ENCODE results near the gene ZNF365.
"Not testable (repeated sequence)": the region's sequence is repeated elsewhere in the genome, so short reads cannot be mapped to it uniquely, and the experiment has no call there.

ZNF365 gene

GRCh38 chr10:62377966-62378365 is 3.8 kb downstream of the ZNF365 start:
- DNase-seq (ENCODE audit: low spot score), result no peak

- DNase-seq (ENCODE audit: low spot score), result not testable (repeated sequence)
Observed at GRCh38 chr10:62378877-62379276, 4.7 kb downstream of the ZNF365 start.

GRCh38 chr10:62379394-62379793 is 5.2 kb downstream of the ZNF365 start:
- no peak for DNase-seq (ENCODE audit: low spot score)

DNA sequence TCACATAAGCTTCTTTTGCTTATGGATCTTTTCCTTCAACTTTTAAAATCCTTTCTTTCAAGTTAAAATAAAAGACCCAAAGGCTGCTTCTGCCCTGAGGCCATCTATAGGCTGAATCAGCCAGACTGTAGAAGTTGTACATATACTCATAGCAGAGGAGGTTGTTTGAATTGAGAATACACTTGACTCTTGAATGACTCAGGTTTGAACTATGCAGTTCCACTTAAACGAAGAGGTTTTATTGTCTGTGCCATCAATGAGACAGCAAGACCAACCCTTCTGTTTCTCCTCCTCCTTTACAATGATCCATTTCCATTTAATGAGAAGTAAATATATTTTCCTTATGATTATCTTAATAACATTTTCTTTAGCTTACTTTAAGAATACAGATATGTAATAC is 5.8 kb downstream of the ZNF365 start:
- DNase-seq (ENCODE audit: low spot score), result peak; percentile 40

DNA sequence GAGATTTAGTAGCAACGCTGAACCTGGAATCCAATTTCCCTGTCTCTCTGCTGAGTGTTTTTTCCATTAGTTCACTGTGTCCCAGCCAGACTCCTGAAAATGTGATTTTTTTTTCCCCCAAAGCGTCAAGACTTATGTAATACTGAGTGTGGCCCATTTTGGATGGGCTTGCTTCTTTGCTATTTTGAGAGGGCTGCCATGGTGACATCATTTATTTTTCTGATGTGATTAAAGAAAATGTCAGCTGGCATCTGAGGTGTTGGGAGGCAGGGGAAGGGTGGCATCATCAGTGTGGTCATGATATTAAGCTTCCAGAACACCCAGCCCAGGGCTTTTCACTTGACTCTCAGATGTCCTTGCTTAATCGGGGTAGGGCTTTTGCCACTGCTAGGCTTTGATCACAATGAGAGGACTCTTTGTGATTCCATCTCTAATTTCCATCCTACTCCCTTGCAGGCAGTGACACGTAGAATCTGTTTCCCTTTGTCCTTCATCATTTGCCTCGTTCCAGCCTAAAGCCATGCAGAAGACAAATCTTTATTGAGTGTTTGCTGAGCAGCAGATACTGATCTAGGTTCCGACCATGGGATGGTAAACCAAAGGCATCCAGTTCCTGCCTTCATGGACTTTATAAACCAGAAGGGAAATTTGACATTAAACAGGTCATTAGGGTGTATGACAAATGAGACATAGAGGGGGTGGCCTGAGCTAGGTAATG is 7.4 kb downstream of the ZNF365 start:
- DNase-seq (ENCODE audit: low spot score), result no peak

DNA sequence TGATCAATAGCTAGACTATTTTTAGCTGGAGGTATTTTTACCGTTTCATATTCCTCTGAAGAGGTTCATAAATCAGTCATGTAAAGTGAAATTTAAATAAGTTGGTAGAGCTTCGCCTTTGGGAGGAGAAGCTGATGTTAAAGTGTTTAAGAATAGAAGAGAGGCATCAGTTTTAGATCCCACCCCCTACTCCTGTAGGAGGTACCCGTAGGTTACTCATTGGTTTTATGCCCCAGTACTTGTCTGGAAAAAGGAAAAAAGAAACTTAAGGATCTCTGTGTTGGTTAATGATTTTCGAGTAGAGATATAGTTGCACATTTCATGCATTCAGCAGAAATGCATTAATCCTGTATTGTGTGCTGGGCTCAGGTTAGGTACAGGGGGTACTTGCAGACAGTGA is 8.7 kb downstream of the ZNF365 start:
- DNase-seq (ENCODE audit: low spot score), result no peak

DNA sequence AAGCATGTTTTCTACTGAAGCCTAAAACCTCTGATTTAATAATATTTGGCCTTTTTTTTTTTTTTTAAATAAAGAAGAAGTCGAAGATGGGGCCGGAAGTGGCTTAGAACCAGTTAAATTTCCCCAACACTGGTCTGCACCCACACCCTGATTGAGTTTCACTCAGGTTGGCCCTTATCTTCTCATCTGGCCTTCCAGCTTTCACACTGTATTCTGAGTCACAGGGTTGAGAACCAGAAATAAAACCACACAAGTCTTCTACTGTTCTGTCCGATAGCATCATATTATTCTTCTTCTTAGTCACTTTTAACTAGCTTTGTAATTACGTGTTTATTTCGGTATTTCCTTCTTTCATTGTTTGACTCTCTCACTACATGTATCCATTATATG is 9.9 kb downstream of the ZNF365 start:
- peak; percentile 20 for DNase-seq (ENCODE audit: low spot score)

DNA sequence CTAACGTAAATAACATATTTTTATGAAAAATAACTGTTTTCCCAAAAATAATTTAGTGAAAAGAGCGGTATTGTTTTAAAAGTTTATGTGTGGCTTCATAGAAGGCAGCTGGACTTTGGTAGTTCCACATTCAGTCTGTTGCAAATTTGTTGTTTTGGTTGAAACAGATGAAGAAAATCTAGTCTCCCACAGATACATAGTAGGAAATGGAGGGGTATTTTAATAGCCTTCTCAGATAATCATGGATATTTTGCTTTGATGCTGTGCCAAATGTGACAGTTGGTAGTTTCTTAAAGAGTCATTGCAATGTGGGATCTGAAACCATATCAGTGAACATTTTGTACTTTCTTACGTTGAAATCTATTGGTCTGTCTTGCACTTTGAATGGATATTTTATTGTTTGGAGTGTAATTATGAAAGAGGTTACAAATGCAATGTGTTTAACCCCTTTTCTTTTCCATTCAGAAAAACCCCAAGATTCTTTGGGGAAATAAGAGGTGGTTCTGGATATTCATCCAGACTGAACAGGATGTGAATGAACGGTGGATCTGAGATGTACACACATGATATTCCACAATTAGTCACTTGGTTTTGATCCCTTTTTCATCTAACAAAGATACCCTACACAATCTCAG is 10.4 kb downstream of the ZNF365 start:
- DNase-seq (ENCODE audit: low spot score), result no peak

- DNase-seq (ENCODE audit: low spot score), result no peak
Observed at GRCh38 chr10:62386356-62387320, 12.5 kb downstream of the ZNF365 start.

DNA sequence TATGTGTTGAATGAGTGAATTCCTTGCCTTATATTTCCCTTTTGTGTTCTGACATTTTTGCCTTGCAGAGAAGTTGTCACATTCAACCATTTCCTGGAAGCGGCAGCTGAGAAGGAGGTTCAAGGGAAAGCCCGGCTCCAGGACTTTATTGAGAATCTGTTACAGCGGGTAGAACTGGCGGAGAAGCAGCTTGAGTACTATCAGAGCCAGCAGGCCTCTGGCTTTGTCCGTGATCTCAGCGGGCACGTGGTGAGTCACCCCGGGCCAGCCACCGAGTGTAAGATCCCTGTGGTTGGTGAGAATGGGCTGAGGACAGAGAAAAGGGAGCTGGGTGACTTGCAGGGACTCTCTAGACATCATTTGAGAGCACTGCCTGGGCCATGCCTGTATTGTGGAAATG is 14.2 kb downstream of the ZNF365 start:
- DNase-seq (ENCODE audit: low spot score), result no peak

DNA sequence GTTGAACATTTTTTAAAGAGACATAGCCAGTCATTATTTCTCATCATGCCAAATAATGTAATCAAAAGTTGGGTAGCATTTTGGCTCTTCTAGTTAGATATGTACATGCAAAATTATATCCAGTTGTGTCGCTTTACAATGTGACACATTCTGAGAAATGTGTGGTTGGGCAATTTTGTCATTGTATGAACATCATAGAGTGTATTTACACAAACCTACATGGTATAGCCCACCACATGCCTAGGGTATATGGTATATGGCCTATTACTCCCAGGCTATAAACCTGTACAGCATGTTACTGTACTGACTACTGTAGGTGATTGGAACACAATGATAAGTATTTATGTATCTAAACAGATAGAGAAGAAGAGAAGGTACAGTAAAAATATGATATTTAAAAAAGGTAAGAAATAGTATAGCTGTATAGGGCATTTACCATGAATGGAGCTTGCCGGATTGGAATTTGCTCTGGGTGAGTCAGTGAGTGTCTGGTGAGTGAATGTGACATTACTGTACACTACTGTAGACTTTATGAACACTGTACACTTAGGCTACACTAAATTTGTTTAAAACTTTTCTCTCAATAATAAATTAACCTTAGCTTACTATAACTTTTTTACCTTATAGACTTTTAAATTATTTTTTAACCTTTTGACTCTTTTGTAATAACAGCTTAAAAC is 16.5 kb downstream of the ZNF365 start:
- no peak for DNase-seq (ENCODE audit: low spot score)

DNA sequence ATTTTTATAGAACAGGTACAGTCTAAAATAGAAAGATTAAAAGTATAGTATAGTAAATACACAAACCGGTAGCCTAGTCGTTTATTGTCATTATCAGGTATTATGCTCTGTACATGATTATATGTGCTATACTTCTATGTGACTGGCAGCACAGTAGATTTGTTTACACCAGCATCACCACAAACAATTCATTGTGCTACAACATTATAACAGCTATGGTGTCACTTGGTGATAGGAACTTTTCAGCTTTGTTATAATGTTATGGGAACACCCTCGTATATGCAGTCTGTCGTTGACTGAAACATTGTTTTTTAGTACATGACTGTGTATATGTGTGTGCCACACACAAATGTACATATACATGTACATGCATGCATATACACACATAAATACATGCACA is 19.1 kb downstream of the ZNF365 start:
- no peak for DNase-seq (ENCODE audit: low spot score)

DNA sequence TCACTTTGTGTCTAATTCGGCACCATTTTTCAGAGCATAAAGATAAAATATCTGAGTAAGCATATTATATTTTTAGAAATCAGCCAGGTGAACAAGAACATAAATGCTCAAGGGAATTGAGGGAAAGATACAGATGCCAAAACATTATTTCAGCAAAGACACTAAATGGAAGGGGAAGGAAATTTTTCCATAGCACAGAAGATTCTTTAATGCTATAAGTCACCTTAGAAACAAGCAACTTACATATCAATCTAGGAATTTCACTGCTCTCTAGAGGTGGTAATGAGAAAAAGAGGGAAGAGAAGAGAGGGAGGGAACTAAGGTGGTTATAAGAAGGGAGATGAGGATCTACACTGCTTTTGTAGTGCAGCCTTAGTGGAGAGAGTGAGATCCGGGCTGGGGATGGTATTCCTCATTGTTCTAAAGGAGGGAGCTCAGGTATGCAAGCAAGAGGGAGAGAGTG is 20.4 kb downstream of the ZNF365 start:
- DNase-seq (ENCODE audit: low spot score), result no peak

DNA sequence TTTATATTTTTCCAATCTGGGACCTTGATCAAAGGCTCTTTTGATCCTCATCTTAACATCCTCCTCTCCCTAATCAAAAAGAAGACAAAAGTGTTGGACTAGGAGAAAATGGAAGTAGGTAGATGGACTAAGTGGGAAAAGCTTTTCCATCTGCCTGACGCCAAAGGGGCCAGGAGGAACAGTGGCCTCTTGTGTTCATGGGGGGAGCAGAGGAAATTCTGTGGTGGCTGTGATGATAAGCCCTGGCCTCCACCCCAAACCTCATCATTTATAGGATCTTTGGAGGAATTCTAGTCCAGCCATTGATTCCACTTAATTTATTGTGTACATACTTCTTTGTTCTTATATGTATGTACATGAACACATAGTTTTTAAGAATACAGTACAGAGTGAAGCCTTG is 21.7 kb downstream of the ZNF365 start:
- DNase-seq (ENCODE audit: low spot score), result no peak

DNA sequence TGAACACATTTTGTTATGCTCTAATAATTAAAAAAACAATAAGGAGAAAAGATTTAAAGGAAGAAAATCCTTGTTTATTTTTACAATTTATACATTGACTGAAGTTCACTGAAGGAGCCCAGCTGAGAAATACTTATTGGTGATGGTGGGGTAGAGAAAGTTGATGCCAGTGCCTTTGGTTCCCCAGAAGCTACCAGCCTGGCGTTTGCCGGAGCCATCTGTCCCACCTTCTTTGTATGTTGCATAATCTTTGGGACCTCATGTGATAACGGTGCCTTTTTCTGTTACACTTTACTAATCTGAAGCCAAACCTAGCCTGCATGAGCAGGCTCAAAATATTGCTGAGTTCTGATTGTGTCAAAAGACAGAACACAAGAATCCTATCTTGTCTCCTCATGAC is 22.7 kb downstream of the ZNF365 start:
- DNase-seq (ENCODE audit: low spot score), result no peak

- no peak for DNase-seq (ENCODE audit: low spot score)
Observed at GRCh38 chr10:62399211-62399610, 25.0 kb downstream of the ZNF365 start.

DNA sequence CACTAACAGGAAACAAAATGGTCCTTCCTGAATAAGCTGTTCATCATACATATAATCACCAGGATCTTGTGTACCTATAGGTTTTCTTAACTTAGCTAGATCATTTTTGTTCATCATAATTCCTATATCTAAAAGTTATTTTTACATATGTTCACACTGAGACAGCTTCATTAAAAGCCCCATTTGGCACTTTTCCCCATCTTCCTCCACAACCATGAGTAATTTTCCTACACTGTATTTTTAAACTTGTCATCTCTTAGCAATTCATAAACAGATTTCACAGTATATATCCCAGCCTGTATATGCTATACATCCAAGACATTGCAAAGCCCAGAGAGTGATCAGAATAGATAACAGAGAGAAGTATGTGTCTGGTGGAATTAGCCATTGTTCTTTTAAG is 28.3 kb downstream of the ZNF365 start:
- no peak for DNase-seq (ENCODE audit: low spot score)

- DNase-seq (ENCODE audit: low spot score), result not testable (repeated sequence)
Observed at GRCh38 chr10:62410528-62410927, 36.4 kb downstream of the ZNF365 start.

DNA sequence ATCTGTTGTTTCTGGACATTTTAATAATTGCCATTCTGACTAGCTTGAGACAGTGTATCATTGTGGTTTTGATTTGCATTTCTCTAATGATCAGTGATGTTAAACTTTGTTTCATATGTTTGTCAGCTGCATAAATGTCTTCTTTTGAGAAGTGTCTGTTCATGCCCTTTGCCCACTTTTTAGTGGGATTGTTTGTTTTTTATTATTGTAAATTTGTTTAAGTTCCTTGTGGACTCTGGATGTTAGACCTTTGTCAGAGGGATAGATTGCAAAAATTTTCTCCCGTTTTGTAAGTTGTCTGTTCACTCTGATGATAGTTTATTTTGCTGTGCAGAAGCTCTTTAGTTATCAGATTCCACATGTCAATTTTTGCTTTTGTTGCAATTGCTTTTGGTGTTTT is 36.8 kb downstream of the ZNF365 start:
- DNase-seq (ENCODE audit: low spot score), result not testable (repeated sequence)

DNA sequence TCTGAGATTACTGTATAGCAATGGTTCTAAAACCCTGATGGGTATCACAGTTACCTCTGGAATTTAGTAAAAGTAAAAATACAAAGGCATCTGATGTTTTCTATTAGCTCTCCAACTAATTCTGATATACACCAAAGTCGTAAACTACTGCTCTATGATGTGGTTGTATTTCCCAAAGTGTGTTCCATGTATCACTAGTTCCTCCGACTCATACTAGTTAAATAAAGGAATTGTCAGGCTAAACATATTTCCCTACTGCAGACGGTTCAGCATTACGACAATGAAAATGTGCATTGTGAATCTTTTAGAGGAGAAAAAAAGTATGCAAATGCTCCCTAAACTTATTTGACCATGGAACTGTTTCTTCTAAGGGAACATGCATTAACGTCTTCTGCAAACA is 38.9 kb downstream of the ZNF365 start:
- no peak for DNase-seq (ENCODE audit: low spot score)

DNA sequence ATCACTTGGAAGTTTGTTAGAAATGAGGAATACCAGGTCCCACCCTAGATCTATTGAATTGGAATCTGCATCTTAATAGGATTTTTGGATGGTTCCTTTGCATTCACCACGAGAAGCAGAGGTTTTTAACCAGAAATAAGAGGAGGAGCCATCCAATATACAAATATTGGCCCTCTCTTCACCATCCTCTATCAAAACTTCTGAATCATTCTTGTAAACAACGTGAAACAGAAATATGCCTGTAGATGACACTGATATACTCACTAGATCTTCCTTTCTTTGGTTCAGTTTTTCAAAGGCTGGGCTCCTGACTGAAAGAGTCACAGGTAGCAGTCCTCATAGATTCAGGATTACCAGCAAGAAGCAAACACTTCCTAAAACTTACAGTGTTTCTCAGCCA is 39.5 kb downstream of the ZNF365 start:
- DNase-seq (ENCODE audit: low spot score), result no peak

DNA sequence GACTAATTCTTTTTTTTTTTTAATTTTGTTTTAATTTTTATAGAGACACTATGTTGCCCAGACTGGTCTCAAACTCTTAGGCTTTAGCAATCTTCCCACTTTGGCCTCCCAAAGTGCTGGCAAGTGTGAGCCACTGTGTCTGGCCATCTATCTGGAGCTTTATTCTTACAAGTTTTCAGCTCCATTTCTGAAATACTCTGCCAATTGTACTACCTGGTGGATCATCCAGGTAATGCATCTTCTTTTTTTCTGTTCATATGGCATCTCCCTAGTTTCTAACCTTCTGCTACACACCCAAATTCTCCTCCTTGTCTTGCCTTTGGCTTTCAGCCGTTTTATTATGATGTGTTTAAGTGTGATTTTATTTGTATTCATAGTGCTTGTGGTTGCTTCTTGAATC is 40.2 kb downstream of the ZNF365 start:
- no peak for DNase-seq (ENCODE audit: low spot score)
